ENCODE measurements around the gene KLHL29. TPM values are rescaled to one million over a fixed set of nuclear protein-coding genes. Genes with fewer than 3 reads are reported as not detected.

KLHL29 gene
- total and polyA plus RNA-seq, 10 of the 15 experiments (the other 5 are each of a cell fraction or from before 2014, with no cell fraction given), result 1.4 to 19.5 (median 6.1) TPM

- TF ChIP-seq TARDBP (IDR thresholded peaks at IDR 0.05; ENCODE audit: borderline replicate concordance) (no peak), RBBP5 (conservative IDR thresholded peaks at IDR 0.05) (no peak), MTA2 (IDR thresholded peaks at IDR 0.05; ENCODE audit: low read depth) (no peak), FOS (IDR thresholded peaks at IDR 0.05; ENCODE audit: borderline replicate concordance, extremely low read depth, insufficient read length) (no peak), USF2 (IDR thresholded peaks at IDR 0.05; ENCODE audit: borderline replicate concordance, low read depth, low read length) (no peak), TCF12 (IDR thresholded peaks at IDR 0.05; ENCODE audit: low read depth, low read length) (no peak), MYC (IDR thresholded peaks at IDR 0.05; ENCODE audit: insufficient read depth, insufficient read length, insufficient replicate concordance, low read length, severe bottlenecking) (no peak), KAT2A (conservative IDR thresholded peaks at IDR 0.05; ENCODE audit: control insufficient read depth, low read depth, low read length) (no peak)
- TF ChIP-seq, protein P1, sequence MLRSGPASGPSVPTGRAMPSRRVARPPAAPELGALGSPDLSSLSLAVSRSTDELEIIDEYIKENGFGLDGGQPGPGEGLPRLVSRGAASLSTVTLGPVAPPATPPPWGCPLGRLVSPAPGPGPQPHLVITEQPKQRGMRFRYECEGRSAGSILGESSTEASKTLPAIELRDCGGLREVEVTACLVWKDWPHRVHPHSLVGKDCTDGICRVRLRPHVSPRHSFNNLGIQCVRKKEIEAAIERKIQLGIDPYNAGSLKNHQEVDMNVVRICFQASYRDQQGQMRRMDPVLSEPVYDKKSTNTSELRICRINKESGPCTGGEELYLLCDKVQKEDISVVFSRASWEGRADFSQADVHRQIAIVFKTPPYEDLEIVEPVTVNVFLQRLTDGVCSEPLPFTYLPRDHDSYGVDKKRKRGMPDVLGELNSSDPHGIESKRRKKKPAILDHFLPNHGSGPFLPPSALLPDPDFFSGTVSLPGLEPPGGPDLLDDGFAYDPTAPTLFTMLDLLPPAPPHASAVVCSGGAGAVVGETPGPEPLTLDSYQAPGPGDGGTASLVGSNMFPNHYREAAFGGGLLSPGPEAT (IDR thresholded peaks at IDR 0.05; ENCODE audit: low read depth), result no peak
- TF ChIP-seq, protein P2, sequence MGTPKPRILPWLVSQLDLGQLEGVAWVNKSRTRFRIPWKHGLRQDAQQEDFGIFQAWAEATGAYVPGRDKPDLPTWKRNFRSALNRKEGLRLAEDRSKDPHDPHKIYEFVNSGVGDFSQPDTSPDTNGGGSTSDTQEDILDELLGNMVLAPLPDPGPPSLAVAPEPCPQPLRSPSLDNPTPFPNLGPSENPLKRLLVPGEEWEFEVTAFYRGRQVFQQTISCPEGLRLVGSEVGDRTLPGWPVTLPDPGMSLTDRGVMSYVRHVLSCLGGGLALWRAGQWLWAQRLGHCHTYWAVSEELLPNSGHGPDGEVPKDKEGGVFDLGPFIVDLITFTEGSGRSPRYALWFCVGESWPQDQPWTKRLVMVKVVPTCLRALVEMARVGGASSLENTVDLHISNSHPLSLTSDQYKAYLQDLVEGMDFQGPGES (IDR thresholded peaks at IDR 0.05), result no peak
Observed at GRCh38 chr2:23492921-23493320, 107.9 kb downstream of the KLHL29 start (continued).
